HAP-1 (cell line): ENCODE results near the gene TMTC4.
A peak's percentile ranks its signal among the peaks of the same experiment; 100 is the strongest.
"Not testable (repeated sequence)": the region's sequence is repeated elsewhere in the genome, so short reads cannot be mapped to it uniquely, and the experiment has no call there.

Experiments used
- DNase-seq, 2 experiments: peaks; one replicate each; pipeline ENCODE4 v3.0.0-alpha.2; 2016 to 2020; ENCODE audit warnings: low spot score in 2 of 2
- H3K27me3 ChIP-seq: fragments of 250-450 bp; sonication (Bioruptor Pico); 2 replicates; pipeline ENCODE4 v1.5.1; 2020; ENCODE audit warnings: low read depth, mild to moderate bottlenecking, moderate library complexity
- H3K36me3 ChIP-seq: fragments of 250-450 bp; sonication (Bioruptor Pico); replicated peaks from 2 replicates; pipeline ENCODE4 v1.5.1; 2020; ENCODE audit warnings: mild to moderate bottlenecking
- H3K4me1 ChIP-seq: fragments of 250-450 bp; sonication (Bioruptor Pico); 2 replicates; pipeline ENCODE4 v1.5.1; 2020; ENCODE audit warnings: mild to moderate bottlenecking
- H3K4me3 ChIP-seq: fragments of 250-450 bp; sonication (Bioruptor Pico); 2 replicates; pipeline ENCODE4 v1.5.1; 2020; ENCODE audit warnings: mild to moderate bottlenecking, moderate library complexity
- H3K9me3 ChIP-seq: fragments of 250-450 bp; sonication (Bioruptor Pico); 2 replicates; pipeline ENCODE4 v1.5.1; 2020; ENCODE audit warnings: mild to moderate bottlenecking, moderate library complexity
- in situ Hi-C: fragments of 300-500 bp; cut with MboI; formaldehyde crosslinking; loops from 3 replicates; pipeline ENCODE4 v1.14.3; 2020; ENCODE audit warnings: low sequenced_read_pairs, inconsistent platforms, mixed read lengths

The TMTC4 gene, protein sequence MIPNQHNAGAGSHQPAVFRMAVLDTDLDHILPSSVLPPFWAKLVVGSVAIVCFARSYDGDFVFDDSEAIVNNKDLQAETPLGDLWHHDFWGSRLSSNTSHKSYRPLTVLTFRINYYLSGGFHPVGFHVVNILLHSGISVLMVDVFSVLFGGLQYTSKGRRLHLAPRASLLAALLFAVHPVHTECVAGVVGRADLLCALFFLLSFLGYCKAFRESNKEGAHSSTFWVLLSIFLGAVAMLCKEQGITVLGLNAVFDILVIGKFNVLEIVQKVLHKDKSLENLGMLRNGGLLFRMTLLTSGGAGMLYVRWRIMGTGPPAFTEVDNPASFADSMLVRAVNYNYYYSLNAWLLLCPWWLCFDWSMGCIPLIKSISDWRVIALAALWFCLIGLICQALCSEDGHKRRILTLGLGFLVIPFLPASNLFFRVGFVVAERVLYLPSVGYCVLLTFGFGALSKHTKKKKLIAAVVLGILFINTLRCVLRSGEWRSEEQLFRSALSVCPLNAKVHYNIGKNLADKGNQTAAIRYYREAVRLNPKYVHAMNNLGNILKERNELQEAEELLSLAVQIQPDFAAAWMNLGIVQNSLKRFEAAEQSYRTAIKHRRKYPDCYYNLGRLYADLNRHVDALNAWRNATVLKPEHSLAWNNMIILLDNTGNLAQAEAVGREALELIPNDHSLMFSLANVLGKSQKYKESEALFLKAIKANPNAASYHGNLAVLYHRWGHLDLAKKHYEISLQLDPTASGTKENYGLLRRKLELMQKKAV

GRCh38 chr13:100674572-100674871 lies at the start of gene TMTC4:
TMTC4 (minus strand) TSS chr13:100674795; CDS start chr13:100670362, 4,433 bp downstream.
- Histone ChIP-seq H3K4me1 (peaks cover 7% of the 10 kb centered on the region; the same call in 1 of the 2 replicates), H3K4me3 (peak within 1 kb of the TSS; percentile 53), H3K36me3 (no peaks in the 10 kb centered on the region; the same call in 1 of the 2 replicates), H3K9me3 (no peaks in the 10 kb centered on the region), H3K27me3 (no peaks in the 10 kb centered on the region)
- in situ Hi-C loops, result no loop called here
- no peak for DNase-seq

- Histone ChIP-seq H3K36me3 (no peaks in the 10 kb centered on the region), H3K4me3 (no peak overlapping the region), H3K9me3 (no peaks in the 10 kb centered on the region), H3K27me3 (no peaks in the 10 kb centered on the region), H3K4me1 (no peaks in the 10 kb centered on the region)
- DNase-seq, result no peak
- in situ Hi-C loops, result no loop called here
These were observed 47.9 kb upstream of the TMTC4 start for GRCh38 chr13:100722517-100722916.

GRCh38 chr13:100721885-100722512 lies 47.4 kb upstream of the TMTC4 start:
- peak; percentile 69 to 82 for DNase-seq
- no peaks in the 10 kb centered on the region for H3K4me1 ChIP-seq
- no peaks in the 10 kb centered on the region for H3K9me3 ChIP-seq
- H3K4me3 ChIP-seq, result no peak overlapping the region
- no peaks in the 10 kb centered on the region for H3K36me3 ChIP-seq
- in situ Hi-C loops, result no loop called here
- no peaks in the 10 kb centered on the region for H3K27me3 ChIP-seq

- Histone ChIP-seq H3K4me1 (no peaks in the 10 kb centered on the region), H3K27me3 (no peaks in the 10 kb centered on the region), H3K36me3 (no peaks in the 10 kb centered on the region), H3K4me3 (no peak overlapping the region), H3K9me3 (no peaks in the 10 kb centered on the region)
- in situ Hi-C loops, result no loop called here
- DNase-seq, result no peak
These were observed 41.0 kb upstream of the TMTC4 start for GRCh38 chr13:100715604-100716003.

- H3K9me3 ChIP-seq, result no peaks in the 10 kb centered on the region
- H3K36me3 ChIP-seq, result no peaks in the 10 kb centered on the region
- in situ Hi-C loops, result no loop called here
- H3K4me1 ChIP-seq, result no peaks in the 10 kb centered on the region
- H3K4me3 ChIP-seq, result no peak overlapping the region
- H3K27me3 ChIP-seq, result no peaks in the 10 kb centered on the region
- DNase-seq, result no peak
These were observed 39.9 kb upstream of the TMTC4 start for GRCh38 chr13:100714478-100714877.

DNA sequence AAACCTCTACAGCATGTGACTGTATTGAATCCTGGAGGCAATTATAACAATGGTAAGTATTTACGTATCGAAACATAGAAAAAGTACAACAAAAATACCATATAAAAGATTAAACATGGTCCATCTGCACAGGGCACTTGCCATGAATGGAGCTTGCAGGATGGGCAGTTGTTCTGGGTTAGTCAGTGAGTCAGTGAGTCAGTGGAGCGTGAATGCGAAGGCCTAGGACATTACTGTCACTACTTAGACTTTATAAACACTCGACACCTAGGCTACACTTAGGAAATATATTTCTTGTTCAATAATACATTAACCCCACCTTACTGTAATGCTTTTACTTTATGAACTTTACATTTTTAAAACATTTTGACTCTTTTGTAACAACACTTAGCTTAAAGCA lies 35.6 kb upstream of the TMTC4 start:
- no peak overlapping the region for H3K4me3 ChIP-seq
- H3K36me3 ChIP-seq, result no peaks in the 10 kb centered on the region
- no peaks in the 10 kb centered on the region for H3K9me3 ChIP-seq
- in situ Hi-C loops, result no loop called here
- DNase-seq, result no peak
- no peaks in the 10 kb centered on the region for H3K27me3 ChIP-seq
- H3K4me1 ChIP-seq, result no peaks in the 10 kb centered on the region

DNA sequence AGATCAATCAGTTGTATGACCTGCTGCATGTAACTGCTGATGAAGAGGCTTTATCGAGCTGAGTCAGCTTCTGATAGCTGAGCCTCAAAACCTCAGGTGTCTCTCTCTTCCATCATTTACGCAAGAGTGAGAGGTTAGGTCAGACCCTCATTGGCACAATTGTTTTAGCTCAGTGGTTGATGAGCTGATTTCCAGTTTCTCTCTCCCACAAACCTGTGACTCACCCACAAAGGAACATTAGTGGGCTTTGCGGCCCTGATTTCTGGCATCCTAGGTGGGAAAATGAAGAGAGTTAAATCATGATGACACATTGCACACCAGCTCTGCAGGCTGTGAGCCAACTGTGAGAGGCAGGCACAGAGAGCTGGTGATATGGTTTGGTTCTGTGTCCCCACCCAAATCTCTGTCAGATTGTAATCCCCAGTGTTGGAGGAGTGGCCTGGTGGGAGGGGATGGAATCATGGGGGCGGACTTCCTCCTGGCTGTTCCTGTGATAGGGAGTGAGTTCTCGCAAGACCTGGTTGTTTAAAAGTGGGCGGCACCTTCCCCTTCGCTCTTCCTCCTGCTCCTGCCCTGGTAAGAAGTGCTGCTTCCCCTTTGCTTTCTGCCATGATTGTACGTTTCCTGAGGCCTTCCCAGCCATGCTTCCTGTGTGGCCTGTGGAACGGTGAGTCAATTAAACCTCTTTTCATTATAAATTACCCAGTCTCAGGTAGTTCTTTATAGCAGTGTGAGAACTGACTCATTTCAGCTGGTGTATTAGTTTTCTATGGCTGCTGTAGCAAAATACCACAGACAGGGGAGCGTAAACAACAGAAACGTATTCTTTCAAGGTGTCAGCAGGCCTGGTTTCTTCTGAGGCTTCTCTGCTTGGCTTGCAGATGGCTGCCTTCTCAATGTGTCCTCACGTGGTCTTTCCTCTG lies 33.5 kb upstream of the TMTC4 start:
- no peaks in the 10 kb centered on the region for H3K36me3 ChIP-seq
- no peak overlapping the region for H3K4me3 ChIP-seq
- no peaks in the 10 kb centered on the region for H3K4me1 ChIP-seq
- no peaks in the 10 kb centered on the region for H3K9me3 ChIP-seq
- in situ Hi-C loops, result no loop called here
- no peaks in the 10 kb centered on the region for H3K27me3 ChIP-seq
- DNase-seq, result no peak

- in situ Hi-C loops, result loop anchor here (25.0 kb wide), 1 partner anchor 414 kb away; no protein-coding TSS in a partner anchor
These were observed 23.7 kb upstream of the TMTC4 start for GRCh38 chr13:100698331-100698730.

DNA sequence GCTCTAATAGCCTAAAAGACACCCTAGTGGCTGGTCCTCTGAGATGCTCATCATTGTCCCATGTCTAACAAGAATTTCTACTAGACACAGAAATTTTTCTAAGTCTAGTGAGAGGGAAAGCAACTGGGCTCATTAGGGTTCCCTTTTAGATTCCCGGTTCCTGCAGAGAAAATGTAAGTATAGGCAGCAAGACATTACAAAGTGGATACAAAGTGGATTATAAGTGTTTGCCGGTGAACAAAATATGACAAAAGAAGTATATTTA lies 20.8 kb upstream of the TMTC4 start:
- no peaks in the 10 kb centered on the region for H3K36me3 ChIP-seq
- no peak for DNase-seq
- H3K4me3 ChIP-seq, result no peak overlapping the region
- no peaks in the 10 kb centered on the region for H3K27me3 ChIP-seq
- H3K9me3 ChIP-seq, result no peaks in the 10 kb centered on the region
- H3K4me1 ChIP-seq, result no peaks in the 10 kb centered on the region
- in situ Hi-C loops, result loop anchor here (25.0 kb wide), 1 partner anchor 417 kb away; no protein-coding TSS in a partner anchor

More at GRCh38 chr13:100698331-100698730, 23.7 kb upstream of the TMTC4 start:
- H3K4me3 ChIP-seq, H3K9me3 ChIP-seq, H3K4me1 ChIP-seq, DNase-seq, H3K27me3 ChIP-seq, H3K36me3 ChIP-seq: not testable (repeated sequence)

DNA sequence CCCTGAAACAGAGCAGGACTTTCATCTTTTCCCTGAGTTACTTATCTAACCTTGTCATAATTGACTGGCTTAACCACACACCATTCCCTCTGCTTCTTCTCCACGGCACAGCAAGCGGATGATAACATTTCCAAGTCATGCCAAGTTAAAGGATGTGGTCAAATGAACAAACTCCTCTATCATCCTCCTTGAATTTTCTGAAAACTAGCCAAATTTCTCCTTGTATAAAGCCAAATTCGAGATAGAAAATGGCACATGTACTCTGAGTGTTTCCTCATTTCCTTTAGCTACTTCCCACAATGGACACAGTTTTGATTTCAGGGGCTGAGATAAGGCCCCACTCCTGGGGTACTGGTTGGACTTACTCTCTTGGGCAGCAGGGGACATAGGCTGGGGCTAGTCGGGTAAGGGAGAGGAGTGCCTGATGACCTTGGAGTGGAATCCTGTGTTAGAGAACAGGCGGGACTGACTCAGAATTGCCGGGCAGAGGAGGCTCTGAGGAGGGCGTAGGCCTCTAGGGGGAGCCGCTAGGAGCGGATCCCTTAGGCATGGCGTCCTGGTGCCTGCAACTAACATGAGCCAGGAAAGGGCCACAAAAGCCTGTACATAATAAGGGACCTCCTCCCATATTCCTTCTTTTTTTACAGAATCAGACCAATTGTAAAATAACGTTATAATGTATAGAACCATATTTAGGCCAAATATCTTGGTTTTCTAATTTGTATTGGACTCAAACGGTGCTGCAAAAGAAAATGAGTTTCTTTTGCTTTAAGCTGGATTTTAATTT lies 20.3 kb upstream of the TMTC4 start:
- Histone ChIP-seq H3K4me3 (no peak overlapping the region), H3K27me3 (no peaks in the 10 kb centered on the region), H3K9me3 (no peaks in the 10 kb centered on the region), H3K4me1 (no peaks in the 10 kb centered on the region), H3K36me3 (no peaks in the 10 kb centered on the region)
- in situ Hi-C loops, result loop anchor here (25.0 kb wide), 1 partner anchor 417 kb away; no protein-coding TSS in a partner anchor
- DNase-seq, result peak; percentile 45 to 72

DNA sequence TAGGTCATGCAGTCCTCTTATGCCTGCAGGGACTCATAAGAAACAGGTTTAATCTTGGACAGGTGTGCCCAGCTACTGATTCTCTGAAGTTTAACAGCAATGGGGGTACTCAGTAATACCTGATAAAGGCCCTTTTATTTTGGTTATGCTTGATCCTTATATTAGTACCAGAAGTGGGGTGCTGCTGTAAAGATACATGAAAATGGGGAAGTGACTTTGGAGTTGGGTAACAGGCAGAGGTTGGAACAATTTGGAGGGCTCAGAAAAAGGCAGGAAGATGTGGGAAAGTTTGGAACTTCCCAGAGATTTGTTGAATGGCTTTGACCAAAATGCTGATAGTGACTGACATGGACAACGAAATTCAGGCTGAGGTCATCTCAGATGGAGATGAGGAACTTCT lies 14.6 kb upstream of the TMTC4 start:
- Histone ChIP-seq H3K9me3 (peaks cover 6% of the 10 kb centered on the region; the same call in 1 of the 2 replicates), H3K4me1 (no peaks in the 10 kb centered on the region), H3K4me3 (no peak overlapping the region), H3K36me3 (no peaks in the 10 kb centered on the region), H3K27me3 (no peaks in the 10 kb centered on the region)
- in situ Hi-C loops, result loop anchor here (25.0 kb wide), 1 partner anchor 423 kb away; no protein-coding TSS in a partner anchor
- DNase-seq, result no peak

- Histone ChIP-seq H3K36me3 (no peaks in the 10 kb centered on the region), H3K4me3 (no peak overlapping the region), H3K27me3 (no peaks in the 10 kb centered on the region), H3K4me1 (peaks cover 3% of the 10 kb centered on the region; the same call in 1 of the 2 replicates), H3K9me3 (no peaks in the 10 kb centered on the region)
- no peak for DNase-seq
- in situ Hi-C loops, result loop anchor here (25.0 kb wide), 1 partner anchor 432 kb away; no protein-coding TSS in a partner anchor
These were observed 5.5 kb upstream of the TMTC4 start for GRCh38 chr13:100680131-100680530.
